SK-N-DZ (cell line): ENCODE data around the gene SMARCAL1.

Experiments used
- DNase-seq: peaks from one replicate; pipeline ENCODE4 v3.0.0-alpha.2; 2015; ENCODE audit warnings: low spot score

Gene SMARCAL1

GRCh38 chr2:216475767-216476166 lies 63.5 kb downstream of the SMARCAL1 start:
- DNase-seq = no peak

- DNase-seq = no peak
Measured at GRCh38 chr2:216477283-216478035, 65.2 kb downstream of the SMARCAL1 start.

- no peak for DNase-seq
Measured at GRCh38 chr2:216478151-216478550, 65.9 kb downstream of the SMARCAL1 start.

GRCh38 chr2:216478791-216479190 lies 66.5 kb downstream of the SMARCAL1 start:
- no peak for DNase-seq

- DNase-seq = no peak
Measured at GRCh38 chr2:216480221-216480620, 67.9 kb downstream of the SMARCAL1 start.

GRCh38 chr2:216482640-216483039 lies 70.4 kb downstream of the SMARCAL1 start:
- no peak for DNase-seq

GRCh38 chr2:216485237-216485636 lies 73.0 kb downstream of the SMARCAL1 start:
- no peak for DNase-seq

GRCh38 chr2:216485745-216486144 lies 73.5 kb downstream of the SMARCAL1 start:
- DNase-seq = no peak

GRCh38 chr2:216486271-216486670 lies 74.0 kb downstream of the SMARCAL1 start:
- DNase-seq = no peak

GRCh38 chr2:216486708-216487107 lies 74.4 kb downstream of the SMARCAL1 start:
- no peak for DNase-seq

GRCh38 chr2:216490061-216490460 lies 77.8 kb downstream of the SMARCAL1 start:
- DNase-seq = no peak

GRCh38 chr2:216491793-216492596 lies 79.7 kb downstream of the SMARCAL1 start:
- no peak for DNase-seq

GRCh38 chr2:216492597-216493333 lies 80.5 kb downstream of the SMARCAL1 start:
- DNase-seq = no peak

- no peak for DNase-seq
Measured at GRCh38 chr2:216493334-216493685, 81.0 kb downstream of the SMARCAL1 start.

- no peak for DNase-seq
Measured at GRCh38 chr2:216495656-216496055, 83.4 kb downstream of the SMARCAL1 start.

GRCh38 chr2:216497382-216498069 lies 85.2 kb downstream of the SMARCAL1 start:
- DNase-seq = no peak

GRCh38 chr2:216498070-216498378 lies 85.7 kb downstream of the SMARCAL1 start:
- no peak for DNase-seq

- DNase-seq = peak; percentile 96
Measured at GRCh38 chr2:216498379-216499352, 86.4 kb downstream of the SMARCAL1 start, which contains the start of gene RPL37A. RPL37A (plus strand) TSS chr2:216498844; CDS start chr2:216498875, 31 bp downstream.

- no peak for DNase-seq
Measured at GRCh38 chr2:216499641-216500218, 87.4 kb downstream of the SMARCAL1 start.

- DNase-seq = no peak
Measured at GRCh38 chr2:216500572-216500971, 88.3 kb downstream of the SMARCAL1 start.
